Epidermal melanocyte (primary cell): Measurements from ENCODE around the gene PRPSAP1.
"Not testable (repeated sequence)": the region's sequence is repeated elsewhere in the genome, so short reads cannot be mapped to it uniquely, and the experiment has no call there.

Source experiments
- DNase-seq: peaks from one replicate; pipeline ENCODE4 v3.0.0; 2011; ENCODE audit warnings: low spot score; ENCODE audit not compliant: insufficient read length

Gene PRPSAP1

GRCh38 chr17:76327696-76328095 lies 26.0 kb downstream of the PRPSAP1 start:
- DNase-seq: no peak

DNA sequence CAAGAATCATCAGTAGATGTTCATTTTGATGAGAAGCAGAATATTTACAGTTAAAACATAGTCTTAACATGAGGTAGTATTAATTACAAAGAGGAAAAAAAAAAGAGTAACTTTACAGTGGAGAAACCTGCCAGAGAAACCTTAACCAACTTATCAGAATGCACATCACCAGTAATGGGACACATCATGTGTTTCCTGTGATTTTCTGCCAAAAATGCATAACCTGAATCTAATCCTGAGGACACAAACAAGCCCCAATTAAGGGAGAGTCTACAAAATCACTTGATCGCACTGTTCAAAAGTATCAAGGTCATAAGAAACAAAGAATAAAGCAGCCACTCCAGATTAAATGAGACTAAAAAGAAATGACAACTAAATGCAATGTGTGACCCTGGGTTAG lies 27.4 kb downstream of the PRPSAP1 start:
- no peak for DNase-seq

DNA sequence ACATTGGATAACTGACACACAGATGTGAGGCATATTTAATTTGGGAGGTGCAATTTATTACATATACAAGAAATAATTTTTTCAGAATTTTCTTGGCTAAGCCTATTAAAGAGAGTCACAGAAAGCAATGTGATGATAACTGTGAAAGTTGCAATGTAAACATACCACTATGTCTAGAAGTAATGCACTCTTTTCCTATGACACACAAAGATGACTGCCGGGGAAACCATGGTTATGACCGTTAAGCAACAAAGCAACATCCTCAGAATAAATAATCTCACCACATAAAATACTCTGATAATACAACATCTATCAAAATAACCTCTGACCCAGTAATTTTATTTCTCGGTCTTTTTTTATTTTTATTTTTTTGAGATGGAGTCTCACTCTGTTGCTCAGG lies 35.1 kb downstream of the PRPSAP1 start:
- DNase-seq: no peak

GRCh38 chr17:76317535-76317934 lies 36.2 kb downstream of the PRPSAP1 start:
- DNase-seq: no peak

DNA sequence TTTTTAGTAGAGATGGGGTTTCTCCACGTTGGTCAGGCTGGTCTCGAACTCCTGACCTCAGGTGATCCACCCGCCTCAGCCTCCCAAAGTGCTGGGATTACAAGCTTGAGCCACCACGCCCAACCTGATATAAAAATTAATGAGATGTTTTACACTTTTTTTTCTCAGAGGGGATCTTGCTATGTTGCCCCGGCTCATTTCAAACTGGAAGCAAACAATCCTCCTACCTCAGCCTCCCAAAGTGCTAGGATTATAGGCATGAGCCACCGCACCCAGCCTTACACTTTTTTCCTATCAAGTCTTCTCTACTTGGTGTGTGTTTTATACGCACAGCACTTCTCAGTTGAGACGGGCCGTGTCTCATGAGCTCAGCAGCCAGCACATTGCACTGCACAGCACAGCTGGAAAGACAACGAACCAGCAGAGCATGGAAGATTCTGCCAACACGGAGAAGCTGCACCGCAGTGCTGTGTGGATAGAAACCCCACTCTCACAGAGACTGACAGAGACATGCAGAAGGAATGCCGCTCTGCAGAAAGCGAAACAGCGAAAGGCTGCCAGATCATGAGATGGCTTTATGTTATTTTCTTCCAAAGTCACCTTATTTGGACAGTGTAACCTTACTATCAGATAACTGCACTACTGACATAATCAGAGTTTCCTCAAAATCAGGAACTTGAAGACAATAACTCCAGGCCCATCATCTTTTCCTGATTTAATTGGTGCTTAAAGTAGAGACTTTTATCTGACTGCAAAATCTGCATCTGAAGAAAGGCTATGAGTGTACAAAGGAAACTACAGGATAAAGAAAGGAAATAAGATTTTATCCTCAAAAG lies 39.1 kb downstream of the PRPSAP1 start:
- no peak for DNase-seq

- DNase-seq: no peak
Measured at GRCh38 chr17:76312735-76313134, 41.0 kb downstream of the PRPSAP1 start.

DNA sequence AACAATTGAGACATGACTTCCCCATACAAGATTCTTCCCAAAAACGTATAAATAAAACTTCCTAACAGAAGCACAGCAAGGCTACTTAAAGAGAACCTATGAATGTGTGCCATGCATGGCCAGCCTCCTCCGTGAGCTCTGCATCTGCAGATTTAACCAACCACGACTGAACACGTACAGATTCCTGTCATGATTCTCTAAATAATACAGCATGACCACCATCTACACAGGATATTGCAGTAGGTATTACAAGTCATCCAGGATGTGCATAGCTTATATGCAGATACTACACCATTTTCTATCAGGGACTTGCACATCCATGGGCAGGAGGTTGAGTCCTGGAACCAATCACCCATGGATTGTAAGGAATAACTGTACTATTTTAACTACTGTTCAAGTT lies 44.3 kb downstream of the PRPSAP1 start:
- no peak for DNase-seq

- DNase-seq: no peak
Measured at GRCh38 chr17:76307966-76308338, 45.8 kb downstream of the PRPSAP1 start, which contains the start of gene QRICH2. Gene QRICH2, minus strand, starts transcription at chr17:76308276. Its CDS starts 278 bp downstream, at chr17:76307998.

- DNase-seq: no peak
Measured at GRCh38 chr17:76307299-76307965, 46.3 kb downstream of the PRPSAP1 start.

DNA sequence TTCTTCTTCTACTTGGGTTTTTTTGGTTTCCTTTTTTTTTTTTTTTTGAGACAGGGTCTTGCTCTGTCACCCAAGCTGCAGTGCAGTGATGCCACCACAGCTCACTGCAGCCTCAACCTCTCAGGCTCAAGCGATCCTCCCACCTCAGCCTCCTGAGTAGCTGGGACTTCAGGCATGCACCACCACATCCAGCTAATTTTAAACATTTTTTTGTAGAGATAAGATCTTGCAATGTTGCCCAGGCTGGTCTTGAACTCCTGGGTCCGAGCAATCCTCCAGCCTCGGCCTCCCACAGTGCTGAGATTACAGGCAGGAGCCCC lies 48.6 kb downstream of the PRPSAP1 start:
- DNase-seq: not testable (repeated sequence)

GRCh38 chr17:76304226-76305134 lies 49.2 kb downstream of the PRPSAP1 start:
- DNase-seq: no peak

DNA sequence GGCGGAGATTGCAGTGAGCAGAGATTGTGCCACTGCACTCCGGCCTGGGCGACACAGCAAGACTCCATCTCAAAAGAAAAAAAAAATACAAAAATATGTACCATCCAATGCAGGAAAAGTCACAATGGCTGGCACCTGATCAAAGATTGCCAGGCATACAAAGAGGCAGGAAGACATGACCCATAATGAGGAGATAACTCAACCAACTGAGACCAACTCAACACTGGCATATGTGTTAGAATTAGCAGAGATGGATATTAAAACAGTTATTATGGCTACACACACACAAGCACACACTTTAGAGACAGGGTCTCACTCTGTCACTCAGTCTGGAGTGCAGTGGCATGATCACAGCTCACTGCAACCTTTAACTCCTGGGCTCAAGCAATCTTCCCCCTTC lies 56.3 kb downstream of the PRPSAP1 start:
- no peak for DNase-seq

- DNase-seq: no peak
Measured at GRCh38 chr17:76296889-76297288, 56.8 kb downstream of the PRPSAP1 start.

GRCh38 chr17:76296186-76296585 lies 57.5 kb downstream of the PRPSAP1 start:
- no peak for DNase-seq

GRCh38 chr17:76293106-76293505 lies 60.6 kb downstream of the PRPSAP1 start:
- no peak for DNase-seq

GRCh38 chr17:76292567-76292966 lies 61.1 kb downstream of the PRPSAP1 start:
- DNase-seq: no peak

DNA sequence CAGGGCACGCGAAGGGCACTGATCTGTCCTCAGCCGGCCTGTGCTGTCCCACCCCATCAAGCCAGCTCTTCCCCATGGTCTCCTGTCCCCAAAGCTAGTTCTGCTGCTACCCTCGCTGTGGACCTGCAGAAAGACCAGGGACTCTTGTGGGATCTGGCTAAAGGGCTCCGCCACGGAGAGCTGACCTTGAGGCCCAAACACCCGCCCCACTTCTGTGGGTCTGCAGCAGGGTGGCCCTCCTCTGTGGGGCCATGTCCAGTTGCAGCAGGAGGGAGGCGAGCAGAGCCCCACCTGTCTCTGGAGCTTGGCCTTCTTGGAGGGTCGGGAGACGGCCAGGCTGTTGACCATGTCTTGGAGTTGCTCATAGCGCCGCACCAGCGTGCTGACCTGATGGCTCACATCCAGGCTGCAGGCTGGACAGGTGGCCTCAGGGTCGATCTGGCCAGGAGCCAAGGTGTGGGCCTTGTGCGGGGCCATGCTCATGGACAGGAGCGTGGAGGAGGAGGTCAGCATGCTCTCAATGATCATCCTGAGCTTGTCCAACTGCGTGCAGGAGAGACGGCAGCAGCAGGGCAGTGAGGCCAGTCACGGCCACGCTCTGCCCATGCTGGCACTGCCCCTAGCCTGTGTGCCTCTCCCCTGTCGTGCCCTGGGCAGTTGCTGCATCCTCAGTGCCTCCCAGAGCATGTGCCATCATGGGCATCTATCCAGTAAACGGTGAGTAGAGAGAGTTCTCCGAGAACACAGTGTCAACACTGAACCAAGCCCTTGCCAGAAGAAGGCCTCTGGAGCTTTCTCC lies 71.9 kb downstream of the PRPSAP1 start:
- DNase-seq: no peak

DNA sequence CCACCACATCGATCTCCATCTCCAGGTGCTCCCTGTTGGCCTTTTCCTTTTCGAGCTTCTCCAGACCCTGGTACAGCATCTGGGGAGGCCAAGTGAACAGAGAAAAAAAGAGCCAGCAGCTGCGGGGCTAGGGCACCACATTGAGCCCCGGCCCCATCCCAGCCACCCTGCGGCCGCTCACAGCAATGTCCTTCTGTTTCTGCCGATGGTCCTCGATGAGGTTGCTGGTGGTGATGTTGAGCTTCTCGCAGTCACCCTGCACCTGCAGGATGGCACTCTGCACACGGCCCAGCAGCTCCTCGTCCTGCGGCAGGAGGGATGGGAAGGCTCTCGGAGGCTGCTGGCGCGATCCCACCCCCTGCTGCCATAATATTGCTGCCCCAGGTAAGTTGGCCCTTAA lies 73.1 kb downstream of the PRPSAP1 start:
- DNase-seq: no peak

GRCh38 chr17:76279742-76280287 lies 73.9 kb downstream of the PRPSAP1 start:
- no peak for DNase-seq

- peak; percentile 91 for DNase-seq
Measured at GRCh38 chr17:76278952-76279741, 74.6 kb downstream of the PRPSAP1 start.
